DMS79 (cell line): ENCODE measurements around the gene GALNT6.
"Not testable (repeated sequence)": the region's sequence is repeated elsewhere in the genome, so short reads cannot be mapped to it uniquely, and the experiment has no call there.

ENCODE experiments used
- DNase-seq: peaks from one replicate; lab custom pipeline; 2025; lab: John Stamatoyannopoulos, UW

Gene GALNT6

DNA sequence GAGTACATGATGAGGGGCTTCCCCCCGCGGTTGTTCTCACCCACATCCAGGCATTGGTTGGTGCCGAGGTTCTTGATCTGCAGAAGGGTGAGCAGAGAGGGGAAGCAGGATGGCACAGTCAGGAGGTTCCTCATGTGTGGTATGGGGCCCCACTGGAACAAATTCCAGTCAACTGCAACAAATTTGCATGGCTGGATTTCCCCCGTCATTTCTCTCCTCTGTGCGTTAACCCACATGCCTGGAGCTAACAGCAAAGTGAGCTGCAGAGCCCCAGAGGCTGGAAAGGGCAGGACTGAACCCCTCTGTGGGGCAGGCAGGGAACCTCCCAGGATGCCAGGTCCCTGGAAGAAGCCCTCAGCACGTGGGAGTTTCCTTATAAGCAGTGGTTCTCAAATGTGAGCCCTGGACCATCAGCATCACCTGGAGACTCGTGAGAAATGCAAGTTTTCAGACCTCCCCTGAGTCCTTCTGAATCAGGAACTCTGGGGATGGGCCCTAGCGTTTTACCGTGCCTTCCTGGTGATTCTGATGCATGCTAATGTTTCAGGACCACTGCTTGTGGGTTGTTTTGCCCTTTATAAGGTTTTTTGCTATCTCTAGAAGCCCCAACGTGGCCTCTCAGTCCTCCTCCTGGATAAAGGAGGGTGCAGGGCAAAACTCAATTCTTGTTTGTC, 33.7 kb downstream of the GALNT6 start:
- DNase-seq, result no peak

DNA sequence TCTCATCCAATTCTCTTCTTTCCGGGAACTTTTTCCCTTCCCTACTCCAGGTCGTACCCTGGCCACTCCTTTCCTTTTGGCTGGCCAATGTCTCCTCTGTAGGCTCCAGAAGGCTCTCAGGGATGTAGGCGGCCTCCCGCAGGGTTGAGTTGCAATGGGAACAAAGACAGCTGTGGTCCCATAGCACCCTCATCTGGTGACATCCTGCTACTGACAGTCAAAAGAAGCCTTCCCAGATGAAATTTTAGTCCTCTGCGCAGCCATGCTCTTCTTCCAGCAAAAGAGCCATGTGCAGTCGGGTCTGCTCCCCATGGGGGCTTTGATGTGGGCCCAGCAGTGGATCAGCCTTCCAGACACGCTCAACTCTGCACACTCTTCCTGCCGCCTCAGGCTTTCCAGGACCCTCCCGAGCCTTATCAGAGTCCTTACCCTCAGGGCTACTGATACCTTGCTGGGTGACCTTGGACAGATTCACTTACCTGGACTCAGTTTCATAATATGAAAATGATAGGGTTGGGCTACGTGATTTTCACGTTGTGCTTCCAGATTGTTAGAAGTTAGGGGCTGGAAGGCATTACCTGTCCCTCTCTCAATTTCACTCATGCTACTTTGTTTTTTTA, 39.2 kb downstream of the GALNT6 start:
- no peak for DNase-seq

DNA sequence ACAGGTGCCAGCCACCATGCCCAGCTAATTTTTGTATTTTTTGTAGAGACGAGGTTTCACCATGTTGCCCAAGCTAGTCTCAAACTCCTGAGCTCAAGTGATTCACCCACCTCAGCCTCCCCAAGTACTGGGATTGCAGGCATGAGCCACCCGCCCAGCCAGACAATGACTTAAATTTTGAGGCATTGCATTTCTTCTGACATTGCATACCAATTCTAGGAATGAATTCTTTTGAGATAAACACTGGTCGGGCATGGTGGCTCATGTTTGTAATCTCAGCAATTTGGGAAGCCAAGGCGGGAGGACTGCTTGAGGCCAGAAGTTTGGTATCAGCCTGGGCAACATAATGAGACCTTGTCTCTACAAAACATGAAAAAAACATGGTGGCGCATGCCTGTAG, 42.2 kb downstream of the GALNT6 start:
- DNase-seq, result no peak

DNA sequence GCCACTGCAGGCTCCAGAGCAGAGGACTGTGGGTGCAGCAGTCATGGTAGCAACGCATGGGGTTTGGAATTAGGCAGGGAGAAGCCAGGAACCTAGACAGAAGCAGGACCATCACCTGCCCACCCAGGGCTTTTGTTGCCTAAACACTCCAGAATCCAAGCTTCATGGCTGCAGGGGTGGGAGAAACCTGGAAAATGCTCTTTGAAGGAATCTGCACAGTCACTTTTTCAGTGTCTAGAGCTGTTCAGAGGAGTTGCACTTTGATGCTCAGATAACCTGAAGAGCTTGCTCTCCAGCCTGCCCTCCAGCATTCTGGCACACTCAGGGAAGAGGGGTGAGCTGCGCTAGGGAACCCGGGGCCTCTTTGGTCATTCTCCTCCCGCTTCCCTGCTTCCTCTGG, 43.1 kb downstream of the GALNT6 start:
- no peak for DNase-seq

DNA sequence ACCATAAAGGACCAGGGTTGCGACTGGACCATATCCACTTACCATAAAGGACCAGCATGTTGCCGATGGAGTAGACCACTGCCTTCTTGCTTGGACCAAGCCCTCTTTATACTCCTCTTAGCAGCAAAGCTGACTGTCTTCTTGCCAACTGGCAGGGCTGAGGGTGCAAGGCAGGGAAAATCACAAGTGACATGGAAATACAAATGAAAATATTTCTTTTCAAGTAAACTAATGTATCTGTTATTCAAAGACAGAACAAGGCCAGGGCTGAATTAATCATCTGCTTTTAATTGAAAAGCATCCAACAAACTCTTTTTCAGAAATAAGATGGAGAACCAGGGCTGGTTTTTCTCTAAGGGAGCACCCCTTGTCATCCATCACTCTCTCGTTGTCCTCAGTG, 44.6 kb downstream of the GALNT6 start, which contains the start of gene CELA1:
Gene CELA1, minus strand, starts transcription at position 99 of the 400 bp plus-strand sequence. Its CDS starts 41 bp downstream, at position 58.
- no peak for DNase-seq

DNA sequence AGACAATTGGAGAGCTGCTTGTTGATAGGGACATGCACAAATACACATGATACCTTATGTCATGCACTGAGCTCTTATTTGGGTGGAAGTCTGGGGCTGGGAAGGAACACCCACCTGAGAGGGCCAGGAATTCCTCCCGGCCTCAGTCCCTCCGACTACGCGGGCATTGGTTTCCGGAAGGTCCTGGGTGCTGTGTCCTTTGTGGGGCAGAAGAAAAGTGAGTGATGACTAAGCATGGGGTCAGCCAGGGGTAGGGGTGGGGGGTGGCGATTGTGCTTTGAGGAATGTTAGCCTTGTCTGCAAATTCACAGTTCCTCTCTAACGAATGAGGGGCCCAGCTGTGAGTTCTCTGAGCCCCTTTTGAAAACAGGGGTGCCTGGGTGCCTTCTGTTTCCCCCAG, 45.5 kb downstream of the GALNT6 start:
- DNase-seq, result no peak

DNA sequence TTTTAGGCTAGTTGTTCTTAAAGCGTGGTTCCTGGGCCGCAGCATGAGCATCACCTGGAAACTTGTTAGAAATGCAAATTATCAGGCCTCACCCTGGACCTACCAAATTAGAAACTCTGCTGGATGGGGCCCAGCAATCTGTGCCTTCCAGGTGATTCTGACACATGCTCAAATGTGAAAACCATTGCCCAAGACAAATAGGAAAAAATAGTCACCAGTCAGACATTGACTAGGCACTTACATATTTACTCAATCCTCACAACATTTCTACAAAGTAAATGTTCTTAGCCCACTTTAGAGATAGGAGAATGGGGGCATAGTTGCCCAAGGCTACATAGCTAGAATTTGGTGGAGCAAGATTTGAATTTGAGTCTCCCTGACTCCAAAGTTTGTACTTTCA, 48.0 kb downstream of the GALNT6 start:
- no peak for DNase-seq

DNA sequence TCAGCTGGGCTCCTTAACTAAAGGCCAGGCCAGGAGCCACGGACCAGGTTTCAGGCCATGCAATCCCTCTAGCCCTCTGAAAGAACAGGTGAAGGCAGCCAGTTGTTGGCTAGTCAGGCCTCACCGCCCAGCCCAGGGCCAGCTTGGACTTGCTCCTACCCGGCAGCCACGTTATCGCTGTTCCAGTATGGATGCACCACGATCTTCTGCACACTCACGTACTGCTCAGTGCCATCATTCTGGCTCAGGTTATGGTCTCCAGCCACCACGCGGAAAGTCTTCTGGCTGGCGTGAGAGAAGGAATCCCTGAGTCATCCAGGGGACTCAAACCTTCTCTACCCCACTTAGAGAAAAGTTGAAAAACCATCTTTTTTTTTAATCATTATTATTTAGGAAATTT, 48.8 kb downstream of the GALNT6 start:
- no peak for DNase-seq

DNA sequence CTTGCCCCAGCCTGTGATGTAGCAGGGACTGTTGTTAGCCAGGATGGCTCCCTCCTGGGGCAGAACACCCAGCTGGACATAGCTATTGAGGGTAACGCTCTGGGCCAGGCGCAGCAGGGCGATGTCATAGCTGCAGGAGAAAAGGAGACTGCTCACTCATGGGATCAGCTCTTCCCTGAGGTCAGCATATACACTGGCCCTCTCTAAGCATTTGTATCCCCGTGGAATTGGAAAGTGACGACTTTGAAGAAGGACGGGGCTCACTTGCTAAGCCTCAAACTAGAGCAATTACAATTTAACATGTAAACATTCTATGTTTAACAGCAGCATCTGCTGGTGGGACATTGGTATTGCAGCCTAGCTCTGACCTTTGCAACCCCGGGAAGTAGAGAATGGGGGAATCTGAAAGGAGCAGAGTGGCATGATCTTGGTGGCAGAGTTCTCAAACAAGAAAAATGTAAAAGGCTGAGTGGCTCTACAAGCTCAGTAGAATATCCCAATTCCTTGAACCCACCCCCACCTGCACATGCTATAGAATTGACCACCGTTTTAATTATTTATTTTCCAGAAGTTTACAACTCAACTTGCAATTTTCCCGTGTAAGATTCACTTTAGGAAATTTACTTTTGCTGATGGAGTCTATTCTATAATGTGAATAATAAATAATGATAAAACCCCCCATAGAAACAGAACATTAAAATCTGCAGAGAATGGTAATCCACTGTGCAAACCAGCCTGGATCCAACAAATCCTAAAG, 49.8 kb downstream of the GALNT6 start:
- DNase-seq, result peak; percentile 18

DNA sequence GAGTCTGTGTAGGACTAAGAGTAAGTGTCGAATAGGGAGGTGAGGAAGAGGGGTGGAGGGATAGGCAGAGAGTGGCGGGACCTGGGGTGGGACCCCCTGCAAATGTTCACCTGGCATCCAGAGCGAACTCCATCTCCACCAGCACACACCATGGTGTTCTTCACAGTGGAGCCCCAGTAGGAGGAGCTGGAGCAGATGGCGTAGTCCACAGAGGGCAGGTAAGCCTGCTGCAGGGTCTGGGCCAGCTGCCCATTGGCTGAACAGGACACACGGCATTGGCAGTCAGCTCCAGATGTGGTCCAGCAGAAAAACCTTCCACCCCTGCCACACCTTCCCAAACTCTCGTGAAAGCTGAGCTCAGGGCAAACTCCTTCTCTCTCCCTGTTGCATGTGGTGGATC, 51.5 kb downstream of the GALNT6 start:
- no peak for DNase-seq

DNA sequence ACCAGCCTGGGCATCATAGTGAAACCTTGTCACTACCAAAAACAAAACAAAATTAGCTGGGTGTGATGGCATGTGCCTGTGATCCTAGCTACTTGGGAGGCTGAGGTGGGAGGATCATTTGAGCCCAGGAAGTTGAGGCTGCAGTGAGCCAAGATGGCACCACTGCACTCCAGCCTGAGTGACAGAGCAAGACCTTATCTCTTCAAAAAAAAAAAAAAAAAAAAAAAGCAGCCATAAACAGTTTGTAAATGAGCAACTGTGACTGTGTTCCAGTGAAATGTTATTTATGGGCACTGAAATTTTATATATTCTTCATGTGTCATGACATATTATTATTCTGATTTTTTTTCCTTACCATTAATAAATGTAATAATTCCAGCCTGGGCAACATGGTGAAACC, 53.9 kb downstream of the GALNT6 start:
- DNase-seq, result not testable (repeated sequence)

DNA sequence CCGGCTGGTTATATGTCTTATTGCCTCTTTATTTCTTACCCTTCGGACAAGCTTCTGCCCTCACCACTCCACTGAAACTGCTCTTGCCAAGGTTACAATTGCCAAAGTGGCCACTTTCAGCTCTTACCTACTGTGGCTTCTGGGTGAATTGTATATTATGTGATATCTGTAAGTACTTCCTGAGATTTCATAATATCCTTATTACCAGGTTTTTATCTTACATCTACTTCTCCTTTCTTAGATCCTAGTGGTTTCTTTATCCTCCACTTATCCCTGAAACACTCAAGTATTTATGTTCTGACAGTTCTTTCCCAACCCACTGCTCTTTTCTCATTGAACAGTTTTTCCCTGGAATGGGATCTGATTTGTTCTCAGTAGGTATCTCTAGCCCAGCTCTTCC, 55.3 kb downstream of the GALNT6 start:
- no peak for DNase-seq

DNA sequence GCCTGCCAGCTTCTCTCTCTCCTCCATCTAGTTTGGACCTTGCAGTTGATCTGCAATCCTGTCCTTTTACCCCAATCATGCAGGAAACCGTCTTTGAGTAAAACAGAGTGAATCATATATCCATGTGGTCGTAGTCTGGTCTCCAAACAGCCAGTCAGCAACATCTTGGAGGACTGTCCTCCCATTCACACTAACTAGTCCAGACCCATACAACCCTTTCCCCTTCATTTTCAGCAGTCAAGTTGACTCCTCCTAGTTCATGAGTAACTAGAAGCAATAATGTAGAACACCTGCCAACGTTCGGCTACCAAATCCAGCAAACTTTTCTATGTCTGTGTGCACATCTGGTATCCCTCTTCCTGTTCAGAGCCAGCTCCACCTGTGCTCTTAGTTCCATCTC, 56.4 kb downstream of the GALNT6 start:
- no peak for DNase-seq

DNA sequence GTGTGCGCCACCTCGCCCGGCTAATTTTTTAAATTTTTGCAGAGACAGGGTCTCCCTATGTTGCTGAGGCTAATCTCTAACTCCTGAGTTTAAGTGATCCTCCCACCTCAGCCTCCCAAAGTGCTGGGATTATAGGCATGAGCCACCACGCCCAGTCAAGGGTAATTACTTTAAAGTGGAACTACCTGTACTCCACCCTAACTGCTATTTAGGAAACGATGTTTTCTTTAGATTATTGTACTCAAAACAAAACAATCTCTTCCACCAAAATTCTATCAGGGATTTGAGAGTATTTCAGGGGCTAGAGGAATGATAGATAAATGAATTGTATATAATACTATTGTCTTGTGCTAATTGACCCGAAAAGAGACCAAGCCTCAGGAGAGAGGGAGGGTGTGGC, 57.7 kb downstream of the GALNT6 start:
- DNase-seq, result no peak

DNA sequence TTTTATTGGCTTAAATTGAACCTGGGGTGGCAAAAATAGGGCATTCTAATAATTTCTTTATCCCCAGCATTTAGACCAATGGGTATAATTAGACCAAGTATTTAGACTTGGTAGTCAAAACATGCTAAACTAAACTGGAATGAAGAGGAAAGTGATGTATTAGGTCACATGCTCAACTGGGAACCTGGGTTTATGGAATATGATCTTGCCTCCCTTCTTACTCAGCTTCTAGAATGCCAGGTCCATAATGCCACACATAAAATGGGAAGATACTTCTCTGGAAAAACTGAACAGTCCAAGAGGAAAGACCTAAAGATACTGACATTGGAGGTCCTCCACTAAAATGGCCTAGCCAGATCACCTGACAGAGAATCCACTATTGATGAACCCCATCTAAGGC, 61.0 kb downstream of the GALNT6 start:
- no peak for DNase-seq

DNA sequence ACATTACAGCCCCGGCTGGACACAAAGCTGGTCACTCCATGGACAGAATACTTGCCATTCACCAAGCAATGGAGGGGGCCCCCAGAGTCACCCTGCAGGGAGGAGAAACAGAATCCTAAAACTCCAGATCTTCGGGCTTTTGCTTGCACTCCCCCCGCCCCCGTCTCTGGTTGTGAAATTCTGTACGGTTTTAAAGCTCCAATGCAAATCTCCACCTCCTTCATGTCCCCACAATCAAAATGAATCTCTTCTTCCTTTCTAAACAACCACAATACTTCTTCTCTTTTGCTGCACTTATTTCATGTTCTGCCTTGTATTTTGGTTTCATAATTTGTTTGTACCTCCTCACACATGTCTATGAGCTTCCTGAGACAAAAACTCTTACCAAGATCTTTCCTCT, 61.5 kb downstream of the GALNT6 start:
- DNase-seq, result no peak

DNA sequence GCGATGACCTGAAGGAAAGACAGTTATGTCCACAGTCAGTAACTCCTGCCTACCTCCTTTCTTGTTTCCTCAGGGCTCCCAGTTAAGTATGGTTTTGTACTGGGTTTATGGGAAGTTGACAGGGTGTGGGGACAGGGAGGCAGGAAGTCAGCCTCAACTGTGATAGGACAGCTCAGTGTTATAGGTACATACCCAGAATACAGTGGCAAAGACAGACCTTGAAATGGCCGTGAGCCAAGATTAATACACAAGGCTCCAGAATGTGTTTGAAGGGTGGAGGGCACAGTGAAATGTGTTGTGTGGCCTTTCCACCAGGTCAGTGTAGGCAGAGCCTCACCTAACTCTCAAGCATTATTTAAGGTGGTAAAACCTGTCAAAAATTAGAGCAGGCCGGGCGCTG, 62.6 kb downstream of the GALNT6 start:
- DNase-seq, result no peak

DNA sequence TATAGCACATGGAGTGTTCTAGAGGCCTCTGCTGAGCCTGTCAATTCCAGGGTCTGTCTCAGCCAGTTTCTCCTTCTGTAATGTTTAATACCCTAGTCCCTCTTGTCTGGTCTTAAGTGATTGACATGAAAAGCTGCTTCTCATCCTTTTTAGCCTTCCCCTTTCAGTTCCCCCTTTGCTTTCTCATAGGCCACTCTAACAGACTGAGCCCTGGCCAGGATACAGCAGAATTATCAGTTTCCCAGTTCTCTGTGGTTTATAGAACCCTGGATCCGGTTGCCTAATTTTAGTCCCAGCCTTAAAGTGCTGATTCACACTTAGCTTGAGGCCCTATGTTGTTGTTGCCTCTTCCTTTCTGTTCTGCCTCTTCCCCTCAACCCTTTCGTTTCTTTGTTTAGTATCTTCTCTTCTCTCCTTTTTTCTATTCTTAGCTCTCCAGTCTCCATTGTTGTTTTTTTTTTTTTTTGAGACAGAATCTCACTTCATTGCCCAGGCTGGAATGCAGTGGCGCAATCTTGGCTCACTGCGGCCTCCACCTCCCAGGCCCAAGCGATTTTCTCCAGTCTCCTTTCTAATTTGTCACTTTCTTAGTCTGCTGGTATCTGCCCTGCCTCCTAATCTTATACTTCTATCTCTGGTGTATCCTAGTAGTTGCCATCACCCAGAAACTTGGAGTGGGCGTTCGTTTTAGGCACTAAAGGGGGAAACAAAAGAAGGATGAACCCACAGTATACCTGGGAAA, 64.3 kb downstream of the GALNT6 start:
- no peak for DNase-seq

DNA sequence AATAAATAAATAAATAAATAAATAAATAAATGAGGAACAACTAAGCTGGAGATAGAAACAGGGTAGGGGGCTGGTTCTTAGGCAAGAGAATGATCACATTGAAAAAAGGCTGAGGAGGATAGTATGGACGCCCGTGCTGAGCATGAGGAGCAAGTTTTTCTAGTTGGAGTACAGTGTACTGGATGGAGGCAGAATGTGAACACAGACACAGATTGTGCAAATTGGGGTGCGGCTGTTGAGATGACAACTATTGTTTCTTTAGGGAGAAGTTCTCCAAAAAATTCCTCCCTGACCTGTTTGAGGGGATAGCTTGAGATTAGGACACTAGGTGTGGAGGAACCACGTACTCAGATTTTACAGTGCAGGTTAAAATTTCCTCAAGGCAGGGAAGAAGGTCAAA, 66.3 kb downstream of the GALNT6 start:
- DNase-seq, result no peak

DNA sequence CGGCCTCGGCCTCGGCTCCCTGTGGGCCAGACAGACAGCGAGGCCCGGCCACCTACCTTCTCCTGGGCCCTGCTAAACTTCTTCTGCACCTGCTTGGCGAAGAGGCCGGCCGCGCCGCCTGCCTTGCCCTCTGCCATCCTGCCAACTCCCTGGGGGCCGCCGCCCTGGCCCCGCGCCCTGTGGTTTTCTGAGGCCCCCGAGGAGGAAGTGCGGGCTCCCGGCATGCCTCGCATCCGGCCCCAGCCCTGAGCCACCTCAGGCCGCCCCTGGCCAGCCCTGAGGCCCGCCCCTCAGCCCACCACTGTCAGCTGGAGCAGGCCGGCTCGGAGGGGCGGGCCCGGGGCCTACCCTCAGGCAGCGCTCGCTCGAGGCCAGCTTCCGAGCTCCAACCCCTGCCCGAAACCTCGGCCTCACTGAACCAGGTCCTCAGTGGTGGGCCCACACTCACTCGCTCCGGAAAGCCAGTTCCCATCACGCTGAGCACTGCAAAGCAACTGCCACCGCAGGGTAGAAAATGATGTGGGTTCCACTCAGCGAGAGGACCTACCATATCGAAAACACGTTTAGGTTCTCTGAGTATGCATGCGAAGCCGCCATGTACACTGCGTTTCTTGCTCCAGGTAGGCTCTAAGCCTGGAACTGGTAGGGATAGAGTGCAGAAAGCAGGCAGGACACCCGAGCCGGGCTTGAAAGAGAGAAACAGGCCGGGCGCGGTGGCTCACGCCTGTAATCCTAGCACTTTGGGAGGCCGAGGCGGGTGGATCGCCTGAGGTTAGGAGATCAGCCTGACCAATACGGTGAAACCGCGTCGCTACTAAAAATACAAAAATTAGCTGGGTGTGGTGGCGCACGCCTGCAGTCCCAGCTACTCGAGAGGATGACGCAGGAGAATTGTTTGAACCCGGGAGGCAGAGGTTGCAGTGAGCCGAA, 67.0 kb downstream of the GALNT6 start, which contains the start of gene BIN2:
Gene BIN2, minus strand, starts transcription at position 209 of the 930 bp plus-strand sequence. Its CDS starts 72 bp downstream, at position 137.
- DNase-seq, result no peak

DNA sequence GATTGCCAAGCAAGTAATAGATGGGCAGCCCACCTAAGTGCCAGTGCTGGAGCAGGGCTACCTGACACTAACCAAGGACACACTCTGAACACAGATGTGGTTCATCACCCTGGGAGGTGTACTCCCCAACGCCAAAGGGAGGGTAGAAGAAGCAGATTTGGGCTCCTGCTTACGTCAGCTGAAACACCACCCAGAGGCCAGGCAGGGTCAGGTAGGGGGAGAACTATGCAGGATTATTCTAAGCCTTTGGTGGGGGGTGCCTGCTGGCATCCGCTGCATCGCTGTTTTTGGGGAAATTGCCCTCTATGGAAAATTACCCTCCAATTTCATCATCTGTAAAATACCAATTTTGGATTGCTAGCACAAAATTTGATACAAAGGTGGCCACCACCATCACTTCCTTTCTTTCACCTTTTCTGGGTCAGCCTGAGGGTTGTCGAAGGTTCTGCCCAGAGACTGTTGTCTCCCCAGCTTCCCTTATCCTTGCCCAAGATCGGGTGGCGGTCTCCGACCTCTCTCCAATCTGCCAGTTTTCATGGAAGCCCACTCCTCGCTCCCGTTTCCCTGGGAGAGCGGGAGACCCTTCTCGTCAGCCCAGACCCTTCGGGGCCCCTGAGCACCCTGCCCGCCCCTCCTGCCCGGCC, 67.8 kb downstream of the GALNT6 start:
- DNase-seq, result no peak
